GM18508 (cell line): ENCODE data around the gene ST3GAL2.
"Not testable (repeated sequence)": the region's sequence is repeated elsewhere in the genome, so short reads cannot be mapped to it uniquely, and the experiment has no call there.

Experiments used
- ATAC-seq: cut with Tn5 transposase; IDR thresholded peaks from one replicate; pipeline ENCODE4 v1.9.1; 2021; ENCODE audit warnings: moderate number of reproducible peaks; ENCODE audit not compliant: insufficient read depth, unreplicated experiment

ST3GAL2 gene

GRCh38 chr16:70419384-70420327, 19.2 kb downstream of the ST3GAL2 start:
- no peak for ATAC-seq

- no peak for ATAC-seq
Observed at GRCh38 chr16:70418993-70419318, 19.9 kb downstream of the ST3GAL2 start.

DNA sequence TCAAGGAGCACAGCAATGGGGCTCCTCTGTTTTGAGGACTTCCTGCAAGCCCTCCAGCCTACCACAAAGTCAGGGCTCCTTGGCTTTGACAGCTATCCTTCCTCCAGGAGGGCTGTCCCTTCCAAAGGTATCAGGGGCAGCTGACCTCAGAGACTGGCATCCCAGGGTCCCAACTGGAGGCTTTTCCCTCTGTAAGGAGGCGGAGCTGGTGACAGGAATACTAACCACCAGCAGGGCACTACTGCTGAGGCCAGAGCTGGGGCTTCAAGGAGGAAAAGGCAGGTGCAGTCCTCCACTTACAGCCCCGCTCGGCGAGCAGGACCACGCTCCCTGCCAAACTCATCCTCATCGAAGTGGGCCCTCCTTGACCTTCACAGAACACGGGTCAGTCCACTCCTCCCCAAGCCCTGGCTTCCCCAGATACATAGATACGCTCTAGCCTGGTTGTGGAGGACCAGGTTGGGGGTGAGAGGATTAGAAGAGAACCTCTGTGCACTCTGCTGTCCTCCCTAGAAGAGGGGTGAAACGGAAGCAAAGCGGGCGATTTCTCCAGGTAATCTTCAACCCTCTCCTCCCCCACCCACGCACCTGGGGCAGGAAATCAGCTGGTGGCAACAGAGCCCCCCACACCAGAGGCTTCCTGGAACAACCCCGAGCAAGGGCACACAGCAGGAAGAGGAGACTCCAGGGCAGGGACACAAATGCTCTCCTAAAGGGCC, 20.5 kb downstream of the ST3GAL2 start:
- ATAC-seq = no peak

GRCh38 chr16:70417661-70418060, 21.2 kb downstream of the ST3GAL2 start:
- no peak for ATAC-seq

GRCh38 chr16:70416748-70417616, 21.9 kb downstream of the ST3GAL2 start:
- ATAC-seq = no peak

DNA sequence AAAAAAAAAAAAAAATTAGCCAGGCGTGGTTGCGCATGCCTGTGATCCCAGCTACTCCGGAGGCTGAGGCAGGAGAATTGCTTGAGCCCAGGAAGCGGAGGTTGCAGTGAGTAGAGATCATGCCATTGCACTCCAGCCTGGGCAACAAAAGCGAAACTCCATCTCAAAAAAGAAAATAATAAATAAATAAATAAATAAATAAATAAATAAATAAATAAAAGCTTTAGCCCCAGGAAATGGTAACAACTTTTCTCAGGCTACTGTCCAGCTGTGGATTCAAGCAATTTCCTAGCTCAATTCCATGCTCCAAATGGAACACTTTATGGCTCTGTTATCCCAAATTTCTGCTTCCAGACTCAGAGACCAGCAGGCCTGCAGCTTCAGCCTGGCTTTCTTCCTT, 25.3 kb downstream of the ST3GAL2 start:
- not testable (repeated sequence) for ATAC-seq

- no peak for ATAC-seq
Observed at GRCh38 chr16:70412385-70412784, 26.5 kb downstream of the ST3GAL2 start.

DNA sequence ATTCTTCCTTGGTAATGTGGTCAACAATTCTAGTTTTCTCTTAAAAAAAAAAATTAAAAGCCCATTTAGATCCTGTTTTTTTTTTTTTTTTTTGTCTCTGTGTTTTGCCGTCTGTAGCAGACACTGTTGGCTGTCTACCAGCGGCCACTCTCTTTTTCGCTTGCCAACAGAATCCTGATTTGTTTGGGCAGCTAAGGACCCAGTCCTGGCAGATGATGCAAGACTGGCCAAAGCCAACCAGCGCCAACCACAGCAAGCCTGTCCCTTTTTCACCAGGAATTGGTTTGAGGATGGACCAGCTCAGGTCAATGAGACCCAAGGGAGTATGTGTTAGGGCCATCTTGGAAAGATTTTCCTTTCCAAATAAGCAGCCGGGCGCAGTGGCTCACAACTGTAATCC, 28.2 kb downstream of the ST3GAL2 start:
- no peak for ATAC-seq

- ATAC-seq = no peak
Observed at GRCh38 chr16:70407811-70408274, 31.1 kb downstream of the ST3GAL2 start.

DNA sequence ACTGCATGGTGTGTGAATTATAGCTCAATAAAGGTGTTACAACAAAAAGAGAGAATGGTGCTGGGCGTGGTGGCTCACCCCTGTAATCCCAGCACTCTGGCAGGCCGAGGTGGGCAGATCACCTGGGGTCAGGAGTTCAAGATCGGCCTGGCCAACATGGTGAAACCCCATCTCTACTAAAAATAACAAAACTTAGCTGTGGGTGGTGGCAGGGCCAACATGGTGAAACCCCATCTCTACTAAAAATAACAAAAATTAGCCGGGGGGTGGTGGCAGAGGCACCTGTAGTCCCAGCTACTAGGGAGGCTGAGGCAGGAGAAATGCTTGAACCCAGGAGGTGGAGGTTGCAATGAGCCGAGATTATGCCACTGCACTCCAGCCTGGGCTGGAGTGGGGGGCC, 32.8 kb downstream of the ST3GAL2 start:
- ATAC-seq = not testable (repeated sequence)

DNA sequence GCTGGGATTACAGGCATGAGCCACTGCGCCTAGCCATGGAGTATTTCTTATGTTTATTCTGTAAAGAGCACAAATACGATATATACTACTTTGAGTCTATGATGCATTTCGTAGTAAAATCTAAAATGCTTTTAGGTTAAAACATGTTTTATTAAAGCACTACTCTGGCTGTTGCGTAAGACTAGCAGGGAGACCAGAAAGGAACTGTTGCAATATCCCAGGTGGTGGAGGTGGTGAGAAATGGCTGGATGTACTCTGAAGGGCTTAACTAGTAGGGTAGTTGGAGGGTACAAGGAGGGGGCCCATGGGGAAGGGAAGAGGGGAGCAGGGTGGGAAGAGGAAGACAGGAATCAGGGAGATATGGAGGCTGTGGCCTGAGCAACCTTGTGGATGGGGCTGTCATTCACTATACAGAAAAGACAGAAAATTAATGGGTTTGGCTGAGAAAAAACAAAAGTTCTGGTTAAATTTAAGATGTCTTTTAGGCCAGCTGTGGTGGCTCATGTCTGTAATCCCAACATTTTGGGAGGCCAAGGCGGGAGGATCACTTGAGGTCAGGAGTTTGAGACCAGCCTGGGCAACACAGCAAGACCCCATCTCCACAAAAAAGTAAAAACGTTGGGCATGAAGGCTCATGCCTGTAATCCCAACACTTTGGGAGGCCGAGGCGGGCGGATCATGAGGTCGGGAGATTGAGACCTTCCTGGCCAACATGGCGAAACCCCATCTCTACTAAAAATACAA, 35.8 kb downstream of the ST3GAL2 start:
- no peak for ATAC-seq

DNA sequence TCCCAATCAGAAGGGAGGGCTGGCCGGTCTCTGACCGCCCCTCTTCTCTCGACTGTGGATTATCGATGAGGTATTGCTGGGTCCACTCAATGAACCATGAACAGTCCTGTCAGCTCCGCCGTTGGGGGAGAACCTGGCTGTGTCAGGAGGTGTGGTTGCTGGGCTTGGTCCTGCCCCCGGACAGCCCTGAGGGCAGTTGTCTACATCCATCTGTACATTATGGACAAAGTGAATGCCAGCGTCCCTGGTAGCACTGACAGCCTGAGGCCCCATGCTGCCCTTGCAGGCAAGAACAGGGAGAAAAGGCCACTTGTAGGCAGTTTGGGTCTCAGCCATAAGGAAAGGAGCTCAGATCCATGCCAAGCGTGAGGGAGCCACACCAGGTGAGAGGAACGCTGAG, 38.9 kb downstream of the ST3GAL2 start:
- no peak for ATAC-seq

- ATAC-seq = no peak
Observed at GRCh38 chr16:70399381-70399780, 39.5 kb downstream of the ST3GAL2 start.

DNA sequence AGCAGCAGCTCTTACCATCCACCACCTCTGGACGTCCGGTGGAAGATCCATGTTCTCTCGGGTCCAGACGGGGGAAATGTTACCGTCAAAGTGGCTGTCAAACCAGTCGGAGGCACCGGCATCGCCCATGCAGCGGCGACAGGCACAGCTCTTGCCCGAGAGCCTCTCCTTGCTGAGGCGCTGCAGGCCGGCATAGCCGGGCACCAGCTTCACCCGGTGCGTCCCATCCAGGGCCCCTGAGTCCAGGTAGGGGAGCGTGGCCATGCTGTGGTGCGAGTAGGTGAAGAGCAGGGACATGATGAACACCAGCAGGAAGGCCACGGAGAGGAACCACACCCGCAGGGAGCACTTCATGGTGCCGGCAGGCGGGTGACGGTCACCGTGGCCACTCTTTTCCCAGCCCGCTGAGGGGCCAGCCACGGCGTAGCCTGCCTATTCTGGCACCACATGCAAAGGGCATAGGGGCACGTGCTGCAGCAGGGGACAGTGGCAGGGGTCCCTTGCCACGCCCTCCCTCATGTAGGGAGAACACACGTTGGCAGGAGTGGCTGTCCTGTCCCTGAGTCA, 40.6 kb downstream of the ST3GAL2 start:
- no peak for ATAC-seq

DNA sequence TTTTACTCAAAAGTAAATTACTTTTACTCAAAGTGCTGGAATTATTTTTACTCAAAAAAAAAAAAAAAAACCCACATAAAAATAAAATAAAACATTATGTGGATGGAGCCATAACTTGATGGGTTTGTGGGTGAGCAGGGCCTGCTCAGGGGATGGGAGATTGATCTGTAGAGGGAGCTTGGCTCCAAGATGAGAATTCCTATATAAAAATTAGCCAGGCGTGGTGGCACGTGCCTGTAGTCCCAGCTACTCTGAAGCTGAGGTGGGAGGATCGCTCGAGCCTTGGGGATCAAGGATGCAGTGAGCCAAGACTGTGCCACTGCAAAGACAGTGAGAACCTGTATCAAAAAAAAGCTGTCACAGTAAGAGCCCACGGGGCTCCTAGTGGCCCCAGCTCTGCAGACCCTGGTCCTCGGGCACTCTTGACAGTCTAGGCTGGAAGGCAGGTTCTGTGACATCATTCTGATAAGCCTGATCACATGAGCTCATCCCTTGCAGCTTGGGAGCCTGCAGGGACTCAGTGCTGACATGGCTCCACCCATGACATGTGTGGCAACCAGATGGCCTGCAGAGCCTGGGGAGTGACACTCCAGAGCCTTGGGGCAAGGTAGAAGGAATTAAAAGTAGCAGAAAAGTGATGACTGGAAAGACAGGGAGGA, 42.5 kb downstream of the ST3GAL2 start:
- no peak for ATAC-seq

DNA sequence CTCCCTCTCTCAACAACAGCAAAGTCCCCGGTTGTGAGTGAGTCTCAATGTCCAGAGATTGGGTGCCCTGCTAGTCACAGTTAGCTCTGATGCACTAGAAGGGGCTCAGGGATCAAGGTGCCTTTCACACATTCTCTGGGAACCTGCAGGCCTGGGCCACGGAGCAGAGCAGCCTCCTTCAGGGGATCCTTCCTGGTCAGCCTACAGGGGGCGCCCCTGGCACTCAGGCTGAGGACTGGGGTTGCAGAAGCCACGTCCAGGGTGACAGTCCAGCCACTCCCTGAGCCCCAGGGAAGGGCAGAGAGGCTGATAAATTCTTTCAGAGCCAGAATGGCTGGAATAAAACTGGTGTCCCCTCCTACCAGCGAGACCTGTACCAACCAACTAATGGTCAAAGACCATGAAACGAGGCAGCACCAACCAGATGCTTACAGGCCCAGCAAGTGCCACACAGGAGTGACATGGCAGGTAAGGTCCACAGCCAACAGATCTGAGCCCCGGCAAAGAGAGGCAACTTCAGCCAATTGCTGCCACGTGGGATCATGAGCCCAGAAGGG, 43.5 kb downstream of the ST3GAL2 start:
- ATAC-seq = no peak

DNA sequence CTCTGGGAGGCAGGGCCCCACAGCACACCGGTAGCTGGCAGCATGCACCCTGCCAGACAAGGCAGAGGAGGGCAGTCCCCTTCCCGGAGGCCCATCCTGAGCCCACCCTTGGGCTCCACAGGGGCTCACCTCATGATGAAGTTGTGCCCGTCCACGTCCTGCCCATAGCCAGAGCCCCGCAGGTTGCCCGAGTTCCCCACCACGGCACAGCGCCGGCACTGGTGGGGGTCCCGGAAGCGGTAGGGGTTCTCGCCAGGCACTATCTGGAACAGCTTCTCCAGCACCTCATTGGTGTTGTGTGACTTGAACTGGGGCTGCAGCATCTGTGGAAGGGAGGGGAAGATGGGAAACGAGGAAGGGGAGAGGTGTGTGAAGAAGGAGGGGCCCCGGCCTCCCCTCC, 44.0 kb downstream of the ST3GAL2 start:
- ATAC-seq = no peak

- no peak for ATAC-seq
Observed at GRCh38 chr16:70393662-70394061, 45.2 kb downstream of the ST3GAL2 start.

- ATAC-seq = no peak
Observed at GRCh38 chr16:70392606-70393005, 46.3 kb downstream of the ST3GAL2 start.
